MM.1S (cell line): ENCODE results near the gene SPIN1.

Experiments used
- DNase-seq: peaks from one replicate; pipeline ENCODE4 v3.0.0-alpha.2; 2015
- H2AFZ ChIP-seq: fragments of 300-600 bp; sonication (generic); 2 replicates; pipeline ENCODE4 v1.6.0; 2016; ENCODE audit warnings: antibody characterized with exemption, low read length
- H3F3A ChIP-seq: fragments of 300-600 bp; sonication (generic); 2 replicates; pipeline ENCODE4 v1.6.1; 2016; ENCODE audit warnings: mild to moderate bottlenecking, antibody characterized with exemption, low read length, moderate library complexity, mixed read lengths; ENCODE audit not compliant: insufficient read depth
- H3K27ac ChIP-seq: fragments of 300-600 bp; sonication (generic); 2 replicates; pipeline ENCODE4 v1.5.1; 2016; ENCODE audit warnings: mild to moderate bottlenecking, low read length
- H3K27me3 ChIP-seq: fragments of 300-600 bp; sonication (generic); replicated peaks from 2 replicates; pipeline ENCODE4 v1.6.0; 2016; ENCODE audit warnings: low read length; ENCODE audit not compliant: insufficient read depth
- H3K36me3 ChIP-seq: fragments of 300-600 bp; sonication (generic); replicated peaks from 2 replicates; pipeline ENCODE4 v1.6.1; 2016; ENCODE audit warnings: mild to moderate bottlenecking, low read length, mixed read lengths; ENCODE audit not compliant: insufficient read depth
- H3K4me1 ChIP-seq: fragments of 300-600 bp; sonication (generic); 2 replicates; pipeline ENCODE4 v1.6.1; 2016; ENCODE audit warnings: low read length, mixed read lengths
- H3K4me2 ChIP-seq: fragments of 300-600 bp; sonication (generic); 2 replicates; pipeline ENCODE4 v1.6.0; 2016; ENCODE audit warnings: low read depth, low read length
- H3K4me3 ChIP-seq: fragments of 300-600 bp; sonication (generic); 2 replicates; pipeline ENCODE4 v1.5.1; 2016; ENCODE audit warnings: low read length, mixed read lengths
- H3K79me2 ChIP-seq: fragments of 300-600 bp; sonication (generic); 2 replicates; pipeline ENCODE4 v1.6.1; 2016; ENCODE audit warnings: mixed run types, low read length, mixed read lengths
- H3K9ac ChIP-seq: fragments of 300-600 bp; sonication (generic); 2 replicates; pipeline ENCODE4 v1.6.1; 2016; ENCODE audit warnings: low read length, mixed read lengths
- H3K9me2 ChIP-seq: fragments of 300-600 bp; sonication (generic); replicated peaks from 2 replicates; pipeline ENCODE4 v1.6.1; 2016; ENCODE audit warnings: mild to moderate bottlenecking, low read length, mixed read lengths; ENCODE audit not compliant: insufficient read depth
- H3K9me3 ChIP-seq: fragments of 300-600 bp; sonication (generic); replicated peaks from 2 replicates; pipeline ENCODE4 v1.6.1; 2016; ENCODE audit warnings: mild to moderate bottlenecking, low read length, mixed read lengths; ENCODE audit not compliant: insufficient read depth
- H4K20me1 ChIP-seq: fragments of 300-600 bp; sonication (generic); 2 replicates; pipeline ENCODE4 v1.6.1; 2016; ENCODE audit warnings: mild to moderate bottlenecking, low read length, moderate library complexity, mixed read lengths; ENCODE audit not compliant: insufficient read depth
- CTCF ChIP-seq: fragments of 300-600 bp; sonication (generic); IDR thresholded peaks from 2 replicates; pipeline ENCODE4 v1.5.1; 2016; ENCODE audit warnings: antibody characterized with exemption, low read length, mixed read lengths
- EZH2 ChIP-seq: fragments of 300-600 bp; sonication (generic); optimal IDR thresholded peaks from 2 replicates; pipeline ENCODE3; 2017; ENCODE audit warnings: low read depth, mild to moderate bottlenecking, antibody characterized with exemption, low read length, mixed read lengths
- EZH2phosphoT487 ChIP-seq: fragments of 300-600 bp; sonication (generic); IDR thresholded peaks from 2 replicates; pipeline ENCODE4 v1.6.1; 2018; ENCODE audit warnings: antibody characterized with exemption, low read length

The SPIN1 gene

DNA sequence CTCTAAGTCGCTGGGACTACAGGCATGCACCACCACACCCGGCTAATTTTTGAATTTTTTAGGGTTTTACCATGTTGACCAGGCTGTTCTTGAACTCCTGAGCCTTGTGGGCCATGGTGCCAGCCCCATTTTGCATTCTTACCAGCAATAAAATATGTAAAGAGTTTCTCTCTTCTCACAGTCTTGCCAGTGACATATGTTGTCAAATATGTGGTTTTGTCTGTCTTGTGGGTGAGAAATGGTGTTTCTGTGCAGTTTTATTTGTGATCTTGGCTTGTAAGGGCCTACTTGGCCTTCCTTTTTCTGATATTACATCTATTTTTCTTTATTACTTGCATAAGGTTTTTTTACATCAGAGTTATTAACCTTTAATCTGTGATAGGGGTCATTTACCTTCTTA is 47.1 kb downstream of the SPIN1 start:
- Histone ChIP-seq H3K79me2 (peaks cover 13% of the 10 kb centered on the region), H3K27ac (no peak overlapping the region), H3K36me3 (0 out of 2 replicates have a peak, but pooled peaks cover 10% of the 10 kb centered on the region), H3F3A (no peaks in the 10 kb centered on the region), H3K9ac (no peak overlapping the region), H3K4me3 (no peak overlapping the region), H4K20me1 (no peaks in the 10 kb centered on the region), H3K27me3 (no peaks in the 10 kb centered on the region), H3K9me3 (no peaks in the 10 kb centered on the region), H3K4me2 (no peak overlapping the region), H3K9me2 (no peaks in the 10 kb centered on the region), H2AFZ (no peak overlapping the region), H3K4me1 (no peaks in the 10 kb centered on the region)
- no peak for TF ChIP-seq EZH2
- TF ChIP-seq EZH2phosphoT487, result no peak
- DNase-seq, result no peak

DNA sequence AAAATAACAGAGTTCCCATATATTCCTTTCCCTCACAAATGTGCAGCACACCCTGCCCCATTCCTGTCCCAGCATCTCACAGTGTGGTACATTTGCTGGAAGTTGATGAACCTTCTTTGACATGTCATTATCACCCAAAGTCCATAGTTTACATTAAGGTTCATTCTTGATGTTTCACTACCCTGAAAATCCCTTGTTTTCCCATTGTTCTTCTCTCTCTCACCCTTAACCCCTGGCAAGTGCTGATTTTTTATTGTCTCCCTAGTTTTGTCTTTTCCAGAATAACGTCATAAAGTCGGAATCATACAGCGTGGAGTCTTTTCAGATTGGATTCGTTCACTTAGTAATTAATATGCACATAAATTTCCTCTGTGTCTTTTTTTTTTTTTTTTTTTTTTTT is 48.1 kb downstream of the SPIN1 start:
- Histone ChIP-seq H3K79me2 (peaks cover 18% of the 10 kb centered on the region), H3K27me3 (no peaks in the 10 kb centered on the region), H4K20me1 (no peaks in the 10 kb centered on the region), H3K36me3 (0 out of 2 replicates have a peak, but pooled peaks cover 10% of the 10 kb centered on the region), H2AFZ (no peak overlapping the region), H3K27ac (no peak overlapping the region), H3F3A (no peaks in the 10 kb centered on the region), H3K9ac (no peak overlapping the region), H3K9me3 (no peaks in the 10 kb centered on the region), H3K4me1 (no peaks in the 10 kb centered on the region), H3K9me2 (no peaks in the 10 kb centered on the region), H3K4me3 (no peak overlapping the region), H3K4me2 (no peak overlapping the region)
- TF ChIP-seq EZH2phosphoT487, result no peak
- TF ChIP-seq EZH2, result no peak
- TF ChIP-seq CTCF, result no peak
- no peak for DNase-seq

GRCh38 chr9:88437210-88438146 is 49.2 kb downstream of the SPIN1 start:
- Histone ChIP-seq H3K9ac (no peak overlapping the region), H3K27me3 (no peaks in the 10 kb centered on the region), H3F3A (no peaks in the 10 kb centered on the region), H3K4me3 (no peak overlapping the region), H2AFZ (no peak overlapping the region), H3K27ac (no peak overlapping the region), H3K36me3 (0 out of 2 replicates have a peak, but pooled peaks cover 10% of the 10 kb centered on the region), H4K20me1 (no peaks in the 10 kb centered on the region), H3K9me3 (no peaks in the 10 kb centered on the region), H3K4me1 (no peaks in the 10 kb centered on the region), H3K9me2 (no peaks in the 10 kb centered on the region), H3K79me2 (peaks cover 23% of the 10 kb centered on the region), H3K4me2 (no peak overlapping the region)
- TF ChIP-seq EZH2 (no peak), EZH2phosphoT487 (no peak), CTCF (no peak)
- no peak for DNase-seq

- 0 out of 2 replicates have a peak, but pooled peaks cover 6% of the 10 kb centered on the region for H3K36me3 ChIP-seq
- no peak for TF ChIP-seq EZH2phosphoT487
- TF ChIP-seq EZH2, result no peak
- no peak for TF ChIP-seq CTCF
- H3K79me2 ChIP-seq, result peaks cover 32% of the 10 kb centered on the region
- no peak overlapping the region for H3K9ac ChIP-seq
- no peaks in the 10 kb centered on the region for H3K9me2 ChIP-seq
- no peak overlapping the region for H3K4me2 ChIP-seq
- DNase-seq, result no peak
- H3K4me3 ChIP-seq, result no peak overlapping the region
- H2AFZ ChIP-seq, result no peak overlapping the region
- H3K27me3 ChIP-seq, result no peaks in the 10 kb centered on the region
- H4K20me1 ChIP-seq, result no peaks in the 10 kb centered on the region
- no peaks in the 10 kb centered on the region for H3K4me1 ChIP-seq
- no peak overlapping the region for H3K27ac ChIP-seq
- no peaks in the 10 kb centered on the region for H3F3A ChIP-seq
- H3K9me3 ChIP-seq, result no peaks in the 10 kb centered on the region
These were observed 50.6 kb downstream of the SPIN1 start for GRCh38 chr9:88438811-88439210.
